ENCODE measurements around the gene LAMTOR5. TPM values are rescaled to one million over a fixed set of nuclear protein-coding genes. Genes with fewer than 3 reads are reported as not detected.

The LAMTOR5 gene
- total and polyA plus RNA-seq, 2 of the 13 experiments (the other 11 are each of a cell fraction or from before 2014, with no cell fraction given) = 96.7 to 400 TPM

DNA sequence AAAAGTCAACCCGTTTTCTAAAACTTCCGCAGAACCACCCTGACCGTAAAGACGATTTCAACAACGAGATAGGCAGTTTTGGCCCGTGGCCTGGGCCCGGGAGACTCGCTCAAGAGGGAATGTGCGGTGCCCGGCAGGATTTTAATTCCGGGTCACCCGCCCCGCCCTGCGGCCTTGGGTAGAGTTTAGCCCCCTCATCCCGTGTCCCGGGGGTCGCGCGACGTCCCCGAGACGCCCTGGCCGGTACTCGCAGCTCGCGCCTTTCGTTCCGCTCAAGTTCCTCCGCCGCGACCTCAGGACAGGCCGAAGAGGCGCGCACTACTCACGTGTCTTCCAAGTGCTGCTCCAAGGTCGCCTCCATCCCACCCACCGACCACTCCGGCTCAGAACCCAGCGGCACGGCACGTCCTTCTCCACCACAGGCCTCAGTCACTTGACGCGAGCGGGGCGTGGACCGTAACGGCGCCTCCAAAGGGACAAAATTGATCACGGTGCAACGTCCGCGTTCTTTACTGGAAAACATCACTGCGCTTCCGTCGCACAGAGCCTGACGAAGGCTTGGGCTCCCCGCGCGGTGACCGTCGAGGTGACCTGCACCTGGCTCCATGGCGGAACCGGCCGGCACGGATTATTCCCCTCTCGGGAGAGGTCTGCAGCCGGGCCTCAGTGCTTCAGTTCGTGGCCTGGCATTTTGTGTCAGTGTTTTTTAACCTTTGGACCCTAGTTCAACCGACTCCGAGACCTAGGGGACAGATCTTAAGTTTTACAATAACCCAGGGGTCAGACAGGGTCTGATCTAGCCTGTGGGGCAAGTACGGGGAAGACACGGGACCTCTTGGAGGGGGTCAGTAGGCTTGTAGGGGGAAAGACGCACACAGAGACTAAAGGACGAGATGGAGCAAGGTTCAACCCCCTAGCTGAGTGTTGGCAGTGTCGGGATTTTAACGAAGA is at the start of gene LAMTOR5 (continued):
- TF ChIP-seq, protein P1, sequence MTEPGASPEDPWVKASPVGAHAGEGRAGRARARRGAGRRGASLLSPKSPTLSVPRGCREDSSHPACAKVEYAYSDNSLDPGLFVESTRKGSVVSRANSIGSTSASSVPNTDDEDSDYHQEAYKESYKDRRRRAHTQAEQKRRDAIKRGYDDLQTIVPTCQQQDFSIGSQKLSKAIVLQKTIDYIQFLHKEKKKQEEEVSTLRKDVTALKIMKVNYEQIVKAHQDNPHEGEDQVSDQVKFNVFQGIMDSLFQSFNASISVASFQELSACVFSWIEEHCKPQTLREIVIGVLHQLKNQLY (CRISPR knock-in tag; IDR thresholded peaks at IDR 0.05) = peak; percentile 50; the same call in 1 of the 2 replicates
- TF ChIP-seq, protein P2, sequence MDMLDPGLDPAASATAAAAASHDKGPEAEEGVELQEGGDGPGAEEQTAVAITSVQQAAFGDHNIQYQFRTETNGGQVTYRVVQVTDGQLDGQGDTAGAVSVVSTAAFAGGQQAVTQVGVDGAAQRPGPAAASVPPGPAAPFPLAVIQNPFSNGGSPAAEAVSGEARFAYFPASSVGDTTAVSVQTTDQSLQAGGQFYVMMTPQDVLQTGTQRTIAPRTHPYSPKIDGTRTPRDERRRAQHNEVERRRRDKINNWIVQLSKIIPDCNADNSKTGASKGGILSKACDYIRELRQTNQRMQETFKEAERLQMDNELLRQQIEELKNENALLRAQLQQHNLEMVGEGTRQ (IDR thresholded peaks at IDR 0.05; ENCODE audit: low read depth, low read length) = no peak
- TF ChIP-seq, protein P2 (CRISPR knock-in tag; IDR thresholded peaks at IDR 0.05; ENCODE audit: borderline replicate concordance) = peak; percentile 68; the same call in 1 of the 2 replicates
- TF ChIP-seq ZNF615 (CRISPR knock-in tag; IDR thresholded peaks at IDR 0.05; ENCODE audit: borderline replicate concordance) = 0 out of 2 replicates have a peak, but pooled peaks have one; percentile 67
- TF ChIP-seq, protein P3, sequence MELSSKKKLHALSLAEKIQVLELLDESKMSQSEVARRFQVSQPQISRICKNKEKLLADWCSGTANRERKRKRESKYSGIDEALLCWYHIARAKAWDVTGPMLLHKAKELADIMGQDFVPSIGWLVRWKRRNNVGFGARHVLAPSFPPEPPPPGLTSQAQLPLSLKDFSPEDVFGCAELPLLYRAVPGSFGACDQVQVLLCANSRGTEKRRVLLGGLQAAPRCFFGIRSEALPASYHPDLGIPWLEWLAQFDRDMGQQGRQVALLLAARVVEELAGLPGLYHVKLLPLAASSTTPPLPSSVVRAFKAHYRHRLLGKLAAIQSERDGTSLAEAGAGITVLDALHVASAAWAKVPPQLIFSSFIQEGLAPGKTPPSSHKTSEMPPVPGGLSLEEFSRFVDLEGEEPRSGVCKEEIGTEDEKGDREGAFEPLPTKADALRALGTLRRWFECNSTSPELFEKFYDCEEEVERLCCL (CRISPR knock-in tag; IDR thresholded peaks at IDR 0.05; ENCODE audit: borderline replicate concordance) = peak; percentile 79; the same call in 1 of the 2 replicates
- no peak; the same call in 1 of the 2 replicates for TF ChIP-seq ZNF430 (CRISPR knock-in tag; IDR thresholded peaks at IDR 0.05)
- peak; percentile 87 for TF ChIP-seq FOXC1 (CRISPR knock-in tag; IDR thresholded peaks at IDR 0.05; ENCODE audit: borderline replicate concordance)
- TF ChIP-seq DNMT1 (CRISPR knock-in tag; IDR thresholded peaks at IDR 0.05) = peak; percentile 91; the same call in 1 of the 2 replicates
- no peak for TF ChIP-seq FLYWCH1 (CRISPR knock-in tag; IDR thresholded peaks at IDR 0.05)
- 0 out of 2 replicates have a peak, but pooled peaks have one; percentile 2 for TF ChIP-seq SRF (IDR thresholded peaks at IDR 0.05; ENCODE audit: low read depth, low read length)
- TF ChIP-seq MXI1 (IDR thresholded peaks at IDR 0.05; ENCODE audit: borderline replicate concordance, low read depth, low read length) = peak; percentile 86; the same call in 2 of the 3 replicates
- peak; percentile 76; the same call in 1 of the 2 replicates for TF ChIP-seq ZNF577 (CRISPR knock-in tag; IDR thresholded peaks at IDR 0.05; ENCODE audit: borderline replicate concordance, low read depth)
- TF ChIP-seq, protein P4, sequence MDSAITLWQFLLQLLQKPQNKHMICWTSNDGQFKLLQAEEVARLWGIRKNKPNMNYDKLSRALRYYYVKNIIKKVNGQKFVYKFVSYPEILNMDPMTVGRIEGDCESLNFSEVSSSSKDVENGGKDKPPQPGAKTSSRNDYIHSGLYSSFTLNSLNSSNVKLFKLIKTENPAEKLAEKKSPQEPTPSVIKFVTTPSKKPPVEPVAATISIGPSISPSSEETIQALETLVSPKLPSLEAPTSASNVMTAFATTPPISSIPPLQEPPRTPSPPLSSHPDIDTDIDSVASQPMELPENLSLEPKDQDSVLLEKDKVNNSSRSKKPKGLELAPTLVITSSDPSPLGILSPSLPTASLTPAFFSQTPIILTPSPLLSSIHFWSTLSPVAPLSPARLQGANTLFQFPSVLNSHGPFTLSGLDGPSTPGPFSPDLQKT (CRISPR knock-in tag; IDR thresholded peaks at IDR 0.05; ENCODE audit: borderline replicate concordance) = no peak
- no peak for TF ChIP-seq ZNF720 (CRISPR knock-in tag; IDR thresholded peaks at IDR 0.05)
- peak; percentile 86 for TF ChIP-seq ZMYM3 (CRISPR knock-in tag; IDR thresholded peaks at IDR 0.05)
- TF ChIP-seq ZNF75D (CRISPR knock-in tag; IDR thresholded peaks at IDR 0.05; ENCODE audit: borderline replicate concordance) = no peak
- TF ChIP-seq, protein P5, sequence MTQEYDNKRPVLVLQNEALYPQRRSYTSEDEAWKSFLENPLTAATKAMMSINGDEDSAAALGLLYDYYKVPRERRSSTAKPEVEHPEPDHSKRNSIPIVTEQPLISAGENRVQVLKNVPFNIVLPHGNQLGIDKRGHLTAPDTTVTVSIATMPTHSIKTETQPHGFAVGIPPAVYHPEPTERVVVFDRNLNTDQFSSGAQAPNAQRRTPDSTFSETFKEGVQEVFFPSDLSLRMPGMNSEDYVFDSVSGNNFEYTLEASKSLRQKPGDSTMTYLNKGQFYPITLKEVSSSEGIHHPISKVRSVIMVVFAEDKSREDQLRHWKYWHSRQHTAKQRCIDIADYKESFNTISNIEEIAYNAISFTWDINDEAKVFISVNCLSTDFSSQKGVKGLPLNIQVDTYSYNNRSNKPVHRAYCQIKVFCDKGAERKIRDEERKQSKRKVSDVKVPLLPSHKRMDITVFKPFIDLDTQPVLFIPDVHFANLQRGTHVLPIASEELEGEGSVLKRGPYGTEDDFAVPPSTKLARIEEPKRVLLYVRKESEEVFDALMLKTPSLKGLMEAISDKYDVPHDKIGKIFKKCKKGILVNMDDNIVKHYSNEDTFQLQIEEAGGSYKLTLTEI (CRISPR knock-in tag; conservative IDR thresholded peaks at IDR 0.05) = no peak
- TF ChIP-seq GTF2F1 (IDR thresholded peaks at IDR 0.05; ENCODE audit: low read length) = no peak
- TF ChIP-seq ATF7-NPFF (CRISPR knock-in tag; IDR thresholded peaks at IDR 0.05; ENCODE audit: low read depth) = peak; percentile 82
- TF ChIP-seq, protein P6, sequence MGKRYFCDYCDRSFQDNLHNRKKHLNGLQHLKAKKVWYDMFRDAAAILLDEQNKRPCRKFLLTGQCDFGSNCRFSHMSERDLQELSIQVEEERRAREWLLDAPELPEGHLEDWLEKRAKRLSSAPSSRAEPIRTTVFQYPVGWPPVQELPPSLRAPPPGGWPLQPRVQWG (CRISPR knock-in tag; IDR thresholded peaks at IDR 0.05; ENCODE audit: borderline replicate concordance, low read depth) = no peak; the same call in 1 of the 2 replicates

All from HepG2 (cell line).